ENCODE results near the gene RPL12.

GRCh38 chr9:127421057-127421456, 30.1 kb downstream of the RPL12 start:
- TF ChIP-seq CTCF (optimal IDR thresholded peaks at IDR 0.05 in 1 of 3, IDR thresholded peaks at IDR 0.05 in 1 of 3, conservative IDR thresholded peaks at IDR 0.05 in 1 of 3; ENCODE audit: extremely low read depth in 1 of 3, insufficient read depth in 2 of 3, low read length in 3 of 3) (no peak), EZH2 (IDR thresholded peaks at IDR 0.05; ENCODE audit: low read length) (no peak)
